ENCODE measurements around the gene HSPG2.

DNA sequence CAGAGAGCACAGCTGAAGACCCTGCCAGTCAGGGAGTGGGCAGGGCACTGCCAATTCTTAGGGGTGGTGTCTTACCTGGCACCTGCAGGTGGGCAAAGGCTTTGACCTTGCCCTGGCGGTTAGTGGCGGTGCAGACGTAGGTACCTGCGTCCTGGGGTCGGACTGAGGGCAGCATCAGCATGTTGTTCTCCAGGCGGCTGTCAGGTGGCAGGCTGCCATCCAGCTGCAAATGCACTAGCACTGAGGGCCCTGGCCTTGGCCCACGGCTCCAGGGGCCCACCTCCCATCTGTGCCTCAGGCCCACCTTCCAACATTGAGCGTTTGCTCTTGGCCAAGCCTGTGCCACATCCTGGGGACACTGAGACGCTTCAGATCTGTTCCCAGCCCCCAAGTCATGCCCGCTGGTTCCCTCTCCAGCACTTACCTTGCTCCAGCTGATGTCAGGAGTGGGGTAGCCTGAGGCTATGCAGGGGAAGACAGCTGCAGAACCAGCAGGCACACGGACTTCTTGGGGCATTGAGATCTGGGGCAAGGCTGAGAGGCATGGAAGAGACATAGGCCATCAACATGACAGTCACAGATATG is 103.6 kb downstream of the HSPG2 start:
- TF ChIP-seq, protein P1, sequence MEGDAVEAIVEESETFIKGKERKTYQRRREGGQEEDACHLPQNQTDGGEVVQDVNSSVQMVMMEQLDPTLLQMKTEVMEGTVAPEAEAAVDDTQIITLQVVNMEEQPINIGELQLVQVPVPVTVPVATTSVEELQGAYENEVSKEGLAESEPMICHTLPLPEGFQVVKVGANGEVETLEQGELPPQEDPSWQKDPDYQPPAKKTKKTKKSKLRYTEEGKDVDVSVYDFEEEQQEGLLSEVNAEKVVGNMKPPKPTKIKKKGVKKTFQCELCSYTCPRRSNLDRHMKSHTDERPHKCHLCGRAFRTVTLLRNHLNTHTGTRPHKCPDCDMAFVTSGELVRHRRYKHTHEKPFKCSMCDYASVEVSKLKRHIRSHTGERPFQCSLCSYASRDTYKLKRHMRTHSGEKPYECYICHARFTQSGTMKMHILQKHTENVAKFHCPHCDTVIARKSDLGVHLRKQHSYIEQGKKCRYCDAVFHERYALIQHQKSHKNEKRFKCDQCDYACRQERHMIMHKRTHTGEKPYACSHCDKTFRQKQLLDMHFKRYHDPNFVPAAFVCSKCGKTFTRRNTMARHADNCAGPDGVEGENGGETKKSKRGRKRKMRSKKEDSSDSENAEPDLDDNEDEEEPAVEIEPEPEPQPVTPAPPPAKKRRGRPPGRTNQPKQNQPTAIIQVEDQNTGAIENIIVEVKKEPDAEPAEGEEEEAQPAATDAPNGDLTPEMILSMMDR (IDR thresholded peaks at IDR 0.05) = no peak
- no peak for TF ChIP-seq EZH2 (IDR thresholded peaks at IDR 0.05; ENCODE audit: borderline replicate concordance, insufficient read depth, low read depth, low read length, poor library complexity, severe bottlenecking)

Data from B cell (primary cell).